Measurements from ENCODE around the gene VPS13C. TPM values are rescaled to one million over a fixed set of nuclear protein-coding genes. Genes with fewer than 3 reads are reported as not detected.

VPS13C gene
- total RNA-seq, 3 donors from 2014 or later (not counting 1 experiment from before 2014, with no cell fraction given): 155 to 204 (median 164) TPM

DNA sequence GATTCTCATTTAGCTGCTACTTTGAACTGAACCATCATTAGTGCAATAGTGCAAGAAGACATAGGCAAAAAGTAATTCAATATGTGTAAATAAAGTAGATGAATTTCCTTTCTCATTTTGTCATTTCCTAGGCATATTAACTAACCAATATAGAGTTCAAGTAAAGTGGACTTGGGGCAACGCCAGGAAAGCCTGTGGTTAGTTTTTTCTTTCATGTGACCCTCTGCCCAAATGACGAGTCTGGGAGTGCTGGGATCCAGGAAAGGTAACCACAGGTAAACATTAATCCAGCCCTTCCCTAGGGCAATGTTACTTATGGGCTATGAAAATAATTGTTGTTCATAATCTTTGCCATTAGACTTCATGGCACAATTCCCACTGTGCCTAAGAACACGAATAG is 181.0 kb downstream of the VPS13C start:
- no peak overlapping the region for H3K27ac ChIP-seq (ENCODE audit: low read length)
- WGBS (ENCODE audit: insufficient coverage): 69% methylated on average over 3 of the region's 3 CpGs
- Mint-ChIP-seq H3K4me1 (no peaks in the 10 kb centered on the region), H3K27ac (no peak overlapping the region), H3K36me3 (no peaks in the 10 kb centered on the region), H3K4me3 (no peak overlapping the region), H3K9me3 (no peaks in the 10 kb centered on the region), H3K27me3 (ENCODE audit: low read depth in 2 of 2) (no peaks in the 10 kb centered on the region)
- TF ChIP-seq CTCF (IDR thresholded peaks at IDR 0.05): no peak
- no peaks in the 10 kb centered on the region for H3K27me3 ChIP-seq (ENCODE audit: control insufficient read depth, insufficient read depth, low read length)
- no peak overlapping the region for H3K4me3 ChIP-seq (ENCODE audit: low read length)
- intact Hi-C loops (cut with micrococcal nuclease): no loop called here
- no peaks in the 10 kb centered on the region for H3K4me1 ChIP-seq (ENCODE audit: control insufficient read depth, insufficient read depth, low read length)
- peaks cover 48% of the 10 kb centered on the region for H3K36me3 ChIP-seq (ENCODE audit: control insufficient read depth, insufficient read depth, low read length)
- no peak for DNase-seq
- ATAC-seq: no peak
- no peaks in the 10 kb centered on the region for H3K9me3 ChIP-seq (ENCODE audit: control insufficient read depth, insufficient read depth, low read length)

GRCh38 chr15:61871926-61872522 is 188.2 kb downstream of the VPS13C start:
- no peaks in the 10 kb centered on the region for H3K4me1 Mint-ChIP-seq
- no peak overlapping the region for H3K4me3 Mint-ChIP-seq
- DNase-seq (peak in 1 of 2 donors; percentile 28), ATAC-seq (peak in 2 of 3 donors; percentile 29 to 60)
- Histone ChIP-seq H3K27me3 (ENCODE audit: control insufficient read depth, insufficient read depth, low read length) (no peaks in the 10 kb centered on the region), H3K36me3 (ENCODE audit: control insufficient read depth, insufficient read depth, low read length) (peaks cover 80% of the 10 kb centered on the region), H3K4me3 (ENCODE audit: low read length) (no peak overlapping the region), H3K27ac (ENCODE audit: low read length) (no peak overlapping the region), H3K4me1 (ENCODE audit: control insufficient read depth, insufficient read depth, low read length) (no peaks in the 10 kb centered on the region), H3K9me3 (ENCODE audit: control insufficient read depth, insufficient read depth, low read length) (no peaks in the 10 kb centered on the region)
- peaks cover 17% of the 10 kb centered on the region for H3K36me3 Mint-ChIP-seq
- intact Hi-C loops (cut with micrococcal nuclease): no loop called here
- H3K9me3 Mint-ChIP-seq: no peaks in the 10 kb centered on the region
- peak; percentile 62 for TF ChIP-seq CTCF (IDR thresholded peaks at IDR 0.05)
- no peak overlapping the region for H3K27ac Mint-ChIP-seq
- WGBS (ENCODE audit: insufficient coverage): no CpG with 5 or more reads among the region's 1 CpG
- no peaks in the 10 kb centered on the region for H3K27me3 Mint-ChIP-seq (ENCODE audit: low read depth in 2 of 2)

- Histone ChIP-seq H3K4me3 (ENCODE audit: low read length) (no peak overlapping the region), H3K9me3 (ENCODE audit: control insufficient read depth, insufficient read depth, low read length) (no peaks in the 10 kb centered on the region), H3K27me3 (ENCODE audit: control insufficient read depth, insufficient read depth, low read length) (no peaks in the 10 kb centered on the region), H3K27ac (ENCODE audit: low read length) (no peak overlapping the region), H3K4me1 (ENCODE audit: control insufficient read depth, insufficient read depth, low read length) (no peaks in the 10 kb centered on the region), H3K36me3 (ENCODE audit: control insufficient read depth, insufficient read depth, low read length) (peaks cover 68% of the 10 kb centered on the region)
- H3K27ac Mint-ChIP-seq: no peak overlapping the region
- no peak for ATAC-seq
- no peaks in the 10 kb centered on the region for H3K9me3 Mint-ChIP-seq
- H3K4me3 Mint-ChIP-seq: no peak overlapping the region
- intact Hi-C loops (cut with micrococcal nuclease): no loop called here
- TF ChIP-seq CTCF (IDR thresholded peaks at IDR 0.05): no peak
- DNase-seq: no peak
- no peaks in the 10 kb centered on the region for H3K4me1 Mint-ChIP-seq
- 97% methylated on average over 2 of the region's 3 CpGs for WGBS (ENCODE audit: insufficient coverage)
- peaks cover 17% of the 10 kb centered on the region for H3K36me3 Mint-ChIP-seq
- H3K27me3 Mint-ChIP-seq (ENCODE audit: low read depth in 2 of 2): no peaks in the 10 kb centered on the region
Observed at GRCh38 chr15:61869656-61870055, 190.6 kb downstream of the VPS13C start.

DNA sequence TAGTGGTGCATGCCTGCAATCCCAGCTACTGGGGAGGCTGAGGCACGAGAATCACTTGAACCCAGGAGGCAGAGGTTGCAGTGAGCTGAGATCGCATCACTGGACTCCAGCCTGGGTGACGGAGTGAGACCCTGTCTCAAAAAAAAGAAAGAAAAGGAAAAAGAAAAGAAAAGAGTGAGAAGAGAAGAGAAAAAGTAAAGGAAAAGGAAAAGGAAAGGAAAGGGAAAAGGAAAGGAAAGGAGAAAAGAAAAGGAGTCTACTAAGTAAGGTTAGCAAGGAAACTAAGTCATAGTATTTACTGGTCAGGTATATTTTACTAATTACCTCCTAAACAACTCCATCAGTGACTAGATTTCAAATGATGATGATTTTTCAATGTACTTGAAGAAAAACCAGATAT is 198.3 kb downstream of the VPS13C start:
- no peak overlapping the region for H3K27ac Mint-ChIP-seq
- no peaks in the 10 kb centered on the region for H3K27me3 ChIP-seq (ENCODE audit: control insufficient read depth, insufficient read depth, low read length)
- H3K36me3 ChIP-seq (ENCODE audit: control insufficient read depth, insufficient read depth, low read length): peaks cover 14% of the 10 kb centered on the region
- H3K4me3 ChIP-seq (ENCODE audit: low read length): no peak overlapping the region
- DNase-seq (no peak), ATAC-seq (no peak)
- no peak for TF ChIP-seq CTCF (IDR thresholded peaks at IDR 0.05)
- no peaks in the 10 kb centered on the region for H3K9me3 ChIP-seq (ENCODE audit: control insufficient read depth, insufficient read depth, low read length)
- H3K4me3 Mint-ChIP-seq: no peak overlapping the region
- no peaks in the 10 kb centered on the region for H3K36me3 Mint-ChIP-seq
- H3K4me1 Mint-ChIP-seq: no peaks in the 10 kb centered on the region
- H3K27ac ChIP-seq (ENCODE audit: low read length): no peak overlapping the region
- H3K9me3 Mint-ChIP-seq: no peaks in the 10 kb centered on the region
- H3K4me1 ChIP-seq (ENCODE audit: control insufficient read depth, insufficient read depth, low read length): peaks cover 4% of the 10 kb centered on the region
- no peaks in the 10 kb centered on the region for H3K27me3 Mint-ChIP-seq (ENCODE audit: low read depth in 2 of 2)
- WGBS (ENCODE audit: insufficient coverage): 98% methylated on average over 3 of the region's 3 CpGs
- intact Hi-C loops (cut with micrococcal nuclease): no loop called here
